Measurements from ENCODE around the gene FABP3.

GRCh38 chr1:31416101-31416736 is 43.3 kb upstream of the FABP3 start:
- TF ChIP-seq, protein P1, sequence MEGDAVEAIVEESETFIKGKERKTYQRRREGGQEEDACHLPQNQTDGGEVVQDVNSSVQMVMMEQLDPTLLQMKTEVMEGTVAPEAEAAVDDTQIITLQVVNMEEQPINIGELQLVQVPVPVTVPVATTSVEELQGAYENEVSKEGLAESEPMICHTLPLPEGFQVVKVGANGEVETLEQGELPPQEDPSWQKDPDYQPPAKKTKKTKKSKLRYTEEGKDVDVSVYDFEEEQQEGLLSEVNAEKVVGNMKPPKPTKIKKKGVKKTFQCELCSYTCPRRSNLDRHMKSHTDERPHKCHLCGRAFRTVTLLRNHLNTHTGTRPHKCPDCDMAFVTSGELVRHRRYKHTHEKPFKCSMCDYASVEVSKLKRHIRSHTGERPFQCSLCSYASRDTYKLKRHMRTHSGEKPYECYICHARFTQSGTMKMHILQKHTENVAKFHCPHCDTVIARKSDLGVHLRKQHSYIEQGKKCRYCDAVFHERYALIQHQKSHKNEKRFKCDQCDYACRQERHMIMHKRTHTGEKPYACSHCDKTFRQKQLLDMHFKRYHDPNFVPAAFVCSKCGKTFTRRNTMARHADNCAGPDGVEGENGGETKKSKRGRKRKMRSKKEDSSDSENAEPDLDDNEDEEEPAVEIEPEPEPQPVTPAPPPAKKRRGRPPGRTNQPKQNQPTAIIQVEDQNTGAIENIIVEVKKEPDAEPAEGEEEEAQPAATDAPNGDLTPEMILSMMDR (IDR thresholded peaks at IDR 0.05), result no peak
- TF ChIP-seq POLR2A (IDR thresholded peaks at IDR 0.05), result no peak

All from uterus (tissue), 2 donors.